H1 (cell line): ENCODE measurements around the gene RGMB. TPM values are rescaled to one million over a fixed set of nuclear protein-coding genes. Genes with fewer than 3 reads are reported as not detected.
A peak's percentile ranks its signal among the peaks of the same experiment; 100 is the strongest.

Source experiments
- CTCF ChIA-PET: fragments of 300-600 bp; sonication (Branson Sonifier 250); formaldehyde crosslinking; loops from one replicate; lab custom pipeline; 2021; ENCODE audit not compliant: partially characterized antibody; lab: Charles Lee
- POLR2A ChIA-PET: fragments of 300-600 bp; sonication (Branson Sonifier 250); formaldehyde crosslinking; loops from one replicate; lab custom pipeline; 2021; ENCODE audit warnings: inconsistent platforms; ENCODE audit not compliant: partially characterized antibody; lab: Charles Lee
- DNase-seq, 2 experiments: peaks; one replicate each; pipeline versions ENCODE4 v3.0.0 to v3.0.0-alpha.2; 2010 to 2022; ENCODE audit warnings: low spot score in 2 of 2, low read depth in 1 of 2, mixed read lengths in 1 of 2
- FAIRE-seq: peaks from 2 replicates; lab custom pipeline; 2011; peaks lifted over from hg19 to GRCh38; lab: Jason Lieb, UNC
- H2AFZ ChIP-seq: 2 replicates; pipeline ENCODE4 v1.8.1; 2012; ENCODE audit warnings: low read length, inconsistent platforms
- H2AK5ac ChIP-seq: 2 replicates; pipeline ENCODE4 v1.6.1; 2013; ENCODE audit warnings: low read depth, low read length
- H2BK120ac ChIP-seq: replicated peaks from 2 replicates; pipeline ENCODE3; 2013; ENCODE audit warnings: low read depth, low read length, inconsistent platforms
- H2BK12ac ChIP-seq: 2 replicates; pipeline ENCODE4 v1.6.1; 2013; ENCODE audit warnings: low read depth, low read length
- H2BK15ac ChIP-seq: 2 replicates; pipeline ENCODE4 v1.6.1; 2013; ENCODE audit warnings: low read length
- H2BK20ac ChIP-seq: 2 replicates; pipeline ENCODE4 v1.6.1; 2013; ENCODE audit warnings: low read length
- H2BK5ac ChIP-seq: 2 replicates; pipeline ENCODE4 v1.6.1; 2013; ENCODE audit warnings: low read depth, low read length
- H3K14ac ChIP-seq: 2 replicates; pipeline ENCODE4 v1.6.1; 2013; ENCODE audit warnings: inconsistent platforms; ENCODE audit not compliant: insufficient read length
- H3K18ac ChIP-seq: 2 replicates; pipeline ENCODE4 v1.6.1; 2013; ENCODE audit warnings: low read length; ENCODE audit errors: extremely low read depth
- H3K23ac ChIP-seq: 2 replicates; pipeline ENCODE4 v1.6.1; 2013; ENCODE audit warnings: inconsistent platforms; ENCODE audit not compliant: insufficient read length
- H3K23me2 ChIP-seq: 2 replicates; pipeline ENCODE4 v1.6.1; 2013; ENCODE audit warnings: low read depth, low read length
- H3K27ac ChIP-seq: 2 replicates; pipeline ENCODE4 v1.6.1; 2011; ENCODE audit warnings: low read depth, low read length, inconsistent platforms
- H3K27me3 ChIP-seq, 4 experiments: replicated peaks in 1 of 4; 1 replicate in 1 of 4; 2 replicates in 3 of 4; pipeline versions ENCODE4 v1.6.1 to v1.8.1; 2011 to 2013; ENCODE audit warnings: low read length in 3 of 4, mild to moderate bottlenecking in 3 of 4, inconsistent platforms in 2 of 4, mixed read lengths in 2 of 4, moderate library complexity in 1 of 4; ENCODE audit not compliant: control insufficient read depth in 3 of 4, insufficient read depth in 3 of 4; ENCODE audit errors: extremely low read depth in 1 of 4
- H3K36me3 ChIP-seq, 4 experiments: 2 replicates each; pipeline versions ENCODE4 v1.6.1 to v1.8.1; 2011 to 2013; ENCODE audit warnings: mild to moderate bottlenecking in 4 of 4, low read length in 3 of 4, moderate library complexity in 2 of 4, control low read depth in 1 of 4, inconsistent platforms in 1 of 4; ENCODE audit not compliant: insufficient read depth in 4 of 4, control insufficient read depth in 2 of 4
- H3K4ac ChIP-seq: replicated peaks from 2 replicates; pipeline ENCODE3; 2013; ENCODE audit warnings: low read length, low read depth, mixed read lengths, inconsistent platforms; ENCODE audit not compliant: insufficient read length
- H3K4me1 ChIP-seq, 4 experiments: replicated peaks in 1 of 4; 1 replicate in 1 of 4; 2 replicates in 3 of 4; pipeline versions ENCODE4 v1.6.1 to v1.8.1; 2011 to 2013; ENCODE audit warnings: low read length in 3 of 4, inconsistent platforms in 2 of 4, mixed read lengths in 1 of 4; ENCODE audit not compliant: insufficient read depth in 4 of 4, control insufficient read depth in 3 of 4
- H3K4me2 ChIP-seq, 2 experiments: 2 replicates each; pipeline versions ENCODE4 v1.6.1 to v1.8.1; 2011 to 2013; ENCODE audit warnings: low read depth in 2 of 2, low read length in 2 of 2, control low read depth in 1 of 2, inconsistent platforms in 1 of 2, mild to moderate bottlenecking in 1 of 2; ENCODE audit not compliant: insufficient read depth in 1 of 2
- H3K4me3 ChIP-seq, 4 experiments: fragments of 200-600, 300-600 bp in 1 of 4; sonication (generic), shearing (Covaris generic), sonication (Bioruptor Twin) in 1 of 4; 2 replicates each; pipeline versions ENCODE4 v1.5.1 to v1.8.1; 2011 to 2016; ENCODE audit warnings: low read length in 4 of 4, low read depth in 3 of 4, control low read depth in 2 of 4, inconsistent platforms in 2 of 4, mild to moderate bottlenecking in 2 of 4, mixed read lengths in 1 of 4, moderate library complexity in 1 of 4; ENCODE audit not compliant: insufficient read depth in 2 of 4; ENCODE audit errors: extremely low read depth in 1 of 4
- H3K56ac ChIP-seq: replicated peaks from 2 replicates; pipeline ENCODE3; 2013; ENCODE audit warnings: low read depth, mild to moderate bottlenecking, mixed read lengths, low read length, inconsistent platforms; ENCODE audit not compliant: insufficient read length
- H3K79me1 ChIP-seq: 2 replicates; pipeline ENCODE4 v1.6.1; 2013; ENCODE audit warnings: low read depth, low read length, control low read depth
- H3K79me2 ChIP-seq, 2 experiments: 2 replicates each; pipeline versions ENCODE4 v1.6.1 to v1.8.1; 2012 to 2013; ENCODE audit warnings: low read length in 2 of 2, mild to moderate bottlenecking in 2 of 2, inconsistent platforms in 1 of 2; ENCODE audit not compliant: insufficient read depth in 2 of 2, control insufficient read depth in 1 of 2
- H3K9ac ChIP-seq, 4 experiments: replicated peaks in 1 of 4; 1 replicate in 1 of 4; 2 replicates in 3 of 4; pipeline versions ENCODE4 v1.6.1 to v1.8.1; 2011 to 2013; ENCODE audit warnings: low read depth in 3 of 4, low read length in 3 of 4, control low read depth in 2 of 4, mild to moderate bottlenecking in 2 of 4, moderate library complexity in 2 of 4, inconsistent platforms in 1 of 4; ENCODE audit errors: extremely low read depth in 1 of 4
- H3K9me3 ChIP-seq, 2 experiments: 2 replicates each; pipeline versions ENCODE4 v1.6.1 to v1.8.1; 2012 to 2013; ENCODE audit warnings: mild to moderate bottlenecking in 2 of 2, moderate library complexity in 2 of 2, control low read depth in 1 of 2, inconsistent platforms in 1 of 2, low read depth in 1 of 2, low read length in 1 of 2, mixed read lengths in 1 of 2; ENCODE audit not compliant: insufficient read depth in 2 of 2
- H4K20me1 ChIP-seq, 2 experiments: replicated peaks in 1 of 2; 2 replicates each; pipeline versions ENCODE3 to v1.8.1; 2011 to 2013; ENCODE audit warnings: inconsistent platforms in 2 of 2, low read length in 2 of 2, mild to moderate bottlenecking in 1 of 2; ENCODE audit not compliant: insufficient read depth in 2 of 2, control insufficient read depth in 1 of 2
- H4K5ac ChIP-seq: 2 replicates; pipeline ENCODE4 v1.6.1; 2013; ENCODE audit warnings: low read length, low read depth, mixed read lengths, inconsistent platforms; ENCODE audit not compliant: insufficient read length
- H4K8ac ChIP-seq: 2 replicates; pipeline ENCODE4 v1.8.0; 2013; ENCODE audit warnings: mild to moderate bottlenecking, moderate library complexity, low read length, inconsistent platforms; ENCODE audit not compliant: insufficient read depth; ENCODE audit errors: extremely low read depth
- H4K91ac ChIP-seq: replicated peaks from 2 replicates; pipeline ENCODE3; 2013; ENCODE audit warnings: low read length, mixed read lengths, inconsistent platforms; ENCODE audit not compliant: insufficient read length
- CREB1 ChIP-seq: IDR thresholded peaks from 2 replicates; pipeline ENCODE4 v1.6.1; 2012; ENCODE audit warnings: inconsistent platforms
- FOSL1 ChIP-seq: IDR thresholded peaks from 2 replicates; pipeline ENCODE4 v1.6.1; 2011; ENCODE audit warnings: mild to moderate bottlenecking, low read depth, low read length, moderate library complexity; ENCODE audit not compliant: insufficient read depth
- GABPA ChIP-seq: IDR thresholded peaks from 2 replicates; pipeline ENCODE4 v1.6.1; 2011; ENCODE audit warnings: mild to moderate bottlenecking, low read length, moderate library complexity, borderline replicate concordance; ENCODE audit not compliant: insufficient read depth
- JUN ChIP-seq: IDR thresholded peaks from 2 replicates; pipeline ENCODE4 v1.6.1; 2011; ENCODE audit warnings: low read depth, mild to moderate bottlenecking, improper control_type of control experiment, low read length
- KDM1A ChIP-seq: fragments of 200-600, 300-600 bp; sonication (generic); IDR thresholded peaks from 2 replicates; pipeline ENCODE4 v1.7.1; 2016; ENCODE audit warnings: mild to moderate bottlenecking, low read length, borderline replicate concordance
- POU5F1 ChIP-seq: IDR thresholded peaks from 2 replicates; pipeline ENCODE4 v1.6.1; 2011; ENCODE audit warnings: low read depth, mild to moderate bottlenecking, low read length, moderate library complexity
- RAD21 ChIP-seq, 2 experiments: IDR thresholded peaks in 1 of 2; conservative IDR thresholded peaks in 1 of 2; 2 replicates each; pipeline ENCODE4 v1.6.1; 2011; ENCODE audit warnings: low read depth in 2 of 2, low read length in 2 of 2, improper control_type of control experiment in 1 of 2, inconsistent platforms in 1 of 2, mild to moderate bottlenecking in 1 of 2, moderate library complexity in 1 of 2
- SIN3A ChIP-seq, 2 experiments: IDR thresholded peaks in 1 of 2; conservative IDR thresholded peaks in 1 of 2; 2 replicates each; pipeline ENCODE4 v1.6.1; 2011 to 2012; ENCODE audit warnings: low read length in 2 of 2, improper control_type of control experiment in 1 of 2, low read depth in 1 of 2, mild to moderate bottlenecking in 1 of 2
- TCF12 ChIP-seq: IDR thresholded peaks from 2 replicates; pipeline ENCODE4 v1.6.1; 2011; ENCODE audit warnings: low read depth, mild to moderate bottlenecking, low read length
- TEAD4 ChIP-seq: IDR thresholded peaks from 2 replicates; pipeline ENCODE4 v1.6.1; 2012; ENCODE audit warnings: low read depth, low read length, inconsistent platforms, mixed read lengths
- WGBS, 2 experiments: shearing (Covaris generic) in 1 of 2; methylation state at CpG; one replicate each; pipeline versions ENCODE4 v1.1.6 to v1.1.7; 2013 to 2015; ENCODE audit warnings: low lambda C conversion rate in 2 of 2, mixed read lengths in 2 of 2, inconsistent platforms in 1 of 2, low coverage in 1 of 2, missing lambda C conversion rate in 1 of 2; ENCODE audit not compliant: insufficient replicate concordance in 2 of 2, insufficient coverage in 1 of 2, insufficient read length in 1 of 2; ENCODE audit errors: extremely low coverage in 1 of 2, missing lambda C conversion rate in 1 of 2; 5-methylcytosine and 5-hydroxymethylcytosine counted together
- polyA plus RNA-seq, 7 experiments: library from polyadenylated mRNA; depleted of rRNA in 3 of 7; stranded (reverse) in 5 of 7; unstranded in 2 of 7; fragments of >200 nt in 5 of 7; fragments of 200-250 nt in 2 of 7; gene quantifications; 1 replicate in 5 of 7; 2 replicates in 1 of 7; 4 replicates in 1 of 7; pipeline versions ENCODE4 v1.2.1 to v1.2.3, GENCODE V29; 2011 to 2013; ENCODE audit warnings: missing spikeins in 2 of 7, mixed read lengths in 2 of 7
- total RNA-seq: library from RNA; stranded (reverse); fragmentation: NEBNext Ultra II Directional; extraction: Animal tissue kit (Norgen Biotek cat#: 25700); gene quantifications from 2 replicates; pipeline ENCODE4 v1.2.1, GENCODE V29; 2021

The RGMB gene
- total and polyA plus RNA-seq, 2 of the 8 experiments (the other 6 are each of a cell fraction or from before 2014, with no cell fraction given), result 11.7 to 27.0 TPM

GRCh38 chr5:98772415-98773213 is 849 bp upstream of the RGMB start:
- Histone ChIP-seq H3K27ac (no peak overlapping the region; the same call in 1 of the 2 replicates), H3K4me3 (peak overlapping the region; percentile 53 to 91 (median 76)), H3K36me3 (peaks cover 0 to 12% (median 0%) of the 10 kb centered on the region in 4 experiments; a peak in 1 of 8 replicates), H2AFZ (no peak overlapping the region), H3K4ac (no peak overlapping the region), H3K4me2 (peak overlapping the region; percentile 66 to 85), H2AK5ac (no peak overlapping the region), H2BK12ac (no peak overlapping the region), H4K5ac (no peak overlapping the region), H3K18ac (peak overlapping the region; percentile 63; the same call in 1 of the 2 replicates), H3K79me1 (0 out of 2 replicates have a peak, but pooled peaks cover 2% of the 10 kb centered on the region), H3K9me3 (no peaks in the 10 kb centered on the region), H3K4me1 (peaks cover 3 to 15% (median 9%) of the 10 kb centered on the region in 4 experiments; a peak in 6 of 7 replicates), H2BK5ac (no peak overlapping the region; the same call in 1 of the 2 replicates), H4K91ac (no peak overlapping the region), H3K79me2 (peaks cover 9 to 31% of the 10 kb centered on the region in 2 experiments), H2BK20ac (no peak overlapping the region), H3K56ac (no peak overlapping the region), H2BK15ac (no peak overlapping the region), H3K23ac (no peak overlapping the region), H3K27me3 (peaks cover 0 to 19% (median 13%) of the 10 kb centered on the region in 4 experiments; a peak in 6 of 7 replicates), H4K20me1 (peaks cover 14 to 18% of the 10 kb centered on the region in 2 experiments), H3K9ac (peak overlapping the region in 3 of 4 experiments; percentile 31 to 47 (median 38); a peak in 4 of 7 replicates), H2BK120ac (no peak overlapping the region), H4K8ac (no peak overlapping the region), H3K23me2 (peaks cover 25% of the 10 kb centered on the region), H3K14ac (no peak overlapping the region)
- no peak for FAIRE-seq
- 21% methylated on average over 34 of the region's 34 CpGs; no CpG with 5 or more reads in 1 of the 2 experiments for WGBS, 2 experiments
- peak in 1 of 2 experiments; percentile 84 for DNase-seq
- ChIA-PET CTCF (interaction anchor here (0.6 to 7.4 kb wide), 21 partner anchors 8 to 1171 kb away, joined by 3 to 81 read pairs (median 3); no protein-coding TSS in a partner anchor), POLR2A (interaction anchor here (0.7 to 1.8 kb wide), 8 partner anchors 10 to 250 kb away, joined by 3 to 5 read pairs (median 3); no protein-coding TSS in a partner anchor)
- TF ChIP-seq JUN (no peak), TCF12 (no peak), POU5F1 (no peak), CREB1 (no peak; the same call in 1 of the 2 replicates), GABPA (no peak), TEAD4 (0 out of 2 replicates have a peak, but pooled peaks have one; percentile 41), SIN3A (conservative IDR thresholded peaks at IDR 0.05 in 1 of 2, IDR thresholded peaks at IDR 0.05 in 1 of 2; ENCODE audit: low read depth in 1 of 2, low read length in 2 of 2) (0 out of 4 replicates have a peak, but pooled peaks of 1 of the 2 experiments have one; percentile 40), RAD21 (IDR thresholded peaks at IDR 0.05 in 1 of 2, conservative IDR thresholded peaks at IDR 0.05 in 1 of 2; ENCODE audit: low read depth in 2 of 2, low read length in 2 of 2) (0 out of 4 replicates have a peak, but pooled peaks of 1 of the 2 experiments have one; percentile 7), FOSL1 (no peak), KDM1A (no peak)
